Keratinocyte (primary cell): Measurements from ENCODE around the gene ZNF804B. TPM values are rescaled to one million over a fixed set of nuclear protein-coding genes. Genes with fewer than 3 reads are reported as not detected.

Experiments used
- DNase-seq: peaks from one replicate; pipeline ENCODE4 v3.0.0-alpha.2; 2011; ENCODE audit warnings: low read depth, missing footprints, low spot score
- FAIRE-seq: peaks from 2 replicates; lab custom pipeline; 2011; peaks lifted over from hg19 to GRCh38; lab: Jason Lieb, UNC
- H2AFZ ChIP-seq: 2 replicates; pipeline ENCODE4 v1.6.0; 2012; ENCODE audit warnings: low read length, control low read depth, inconsistent platforms; ENCODE audit not compliant: control insufficient read depth
- H3K27ac ChIP-seq: 2 replicates; pipeline ENCODE4 v1.5.1; 2011; ENCODE audit warnings: low read length; ENCODE audit not compliant: control insufficient read depth, insufficient read depth
- H3K27me3 ChIP-seq: 3 replicates; pipeline ENCODE4 v1.6.0; 2011; ENCODE audit warnings: low read length; ENCODE audit not compliant: control insufficient read depth, insufficient read depth; ENCODE audit errors: extremely low read depth
- H3K36me3 ChIP-seq, 2 experiments: 2 replicates in 1 of 2; 3 replicates in 1 of 2; pipeline ENCODE4 v1.5.1; 2011; ENCODE audit warnings: low read length in 2 of 2, mild to moderate bottlenecking in 1 of 2; ENCODE audit not compliant: control insufficient read depth in 2 of 2, insufficient read depth in 2 of 2; ENCODE audit errors: extremely low read depth in 1 of 2
- H3K4me1 ChIP-seq: 3 replicates; pipeline ENCODE4 v1.5.1; 2011; ENCODE audit warnings: low read length; ENCODE audit not compliant: control insufficient read depth, insufficient read depth; ENCODE audit errors: extremely low read depth
- H3K4me2 ChIP-seq: 3 replicates; pipeline ENCODE4 v1.6.0; 2011; ENCODE audit warnings: low read depth, low read length; ENCODE audit not compliant: control insufficient read depth, insufficient read depth; ENCODE audit errors: extremely low read depth
- H3K4me3 ChIP-seq, 3 experiments: fragments of 200-600 bp in 1 of 3; sonication (generic) in 1 of 3; 2 replicates in 2 of 3; 3 replicates in 1 of 3; pipeline ENCODE4 v1.5.1; 2011 to 2016; ENCODE audit warnings: low read length in 3 of 3, mild to moderate bottlenecking in 3 of 3, control low read depth in 2 of 3, inconsistent platforms in 1 of 3, low read depth in 1 of 3, mixed read lengths in 1 of 3, mixed run types in 1 of 3, moderate library complexity in 1 of 3; ENCODE audit not compliant: control insufficient read depth in 2 of 3, insufficient read depth in 2 of 3; ENCODE audit errors: extremely low read depth in 1 of 3
- H3K79me2 ChIP-seq: 2 replicates; pipeline ENCODE4 v1.6.0; 2012; ENCODE audit warnings: low read length; ENCODE audit not compliant: control insufficient read depth, insufficient read depth
- H3K9ac ChIP-seq: 3 replicates; pipeline ENCODE4 v1.6.0; 2011; ENCODE audit warnings: low read length; ENCODE audit not compliant: control insufficient read depth, insufficient read depth; ENCODE audit errors: extremely low read depth
- H3K9me1 ChIP-seq: 3 replicates; pipeline ENCODE4 v1.6.0; 2011; ENCODE audit warnings: low read length; ENCODE audit not compliant: control insufficient read depth, insufficient read depth; ENCODE audit errors: extremely low read depth
- H3K9me3 ChIP-seq: 2 replicates; pipeline ENCODE4 v1.5.1; 2012; ENCODE audit warnings: low read depth, low read length; ENCODE audit not compliant: control insufficient read depth
- H4K20me1 ChIP-seq: 3 replicates; pipeline ENCODE4 v1.6.0; 2011; ENCODE audit warnings: low read length; ENCODE audit not compliant: control insufficient read depth, insufficient read depth; ENCODE audit errors: extremely low read depth
- CTCF ChIP-seq, 3 experiments: IDR thresholded peaks in 1 of 3; conservative IDR thresholded peaks in 1 of 3; optimal IDR thresholded peaks in 1 of 3; 2 replicates in 2 of 3; 3 replicates in 1 of 3; pipeline versions ENCODE3 to v1.5.1; 2011; ENCODE audit warnings: low read length in 3 of 3, mild to moderate bottlenecking in 3 of 3, moderate library complexity in 2 of 3, control low read depth in 1 of 3, inconsistent platforms in 1 of 3; ENCODE audit not compliant: insufficient read depth in 2 of 3; ENCODE audit errors: extremely low read depth in 1 of 3
- EZH2 ChIP-seq: IDR thresholded peaks from one replicate; pipeline ENCODE4 v1.6.1; 2012; ENCODE audit warnings: inconsistent platforms, mild to moderate bottlenecking, low read length, moderate library complexity
- dilution Hi-C: fragments of 300-500 bp; cut with MboI; formaldehyde crosslinking; loops from one replicate; pipeline ENCODE4 v1.7.0; 2020; ENCODE audit warnings: low sequenced_read_pairs; ENCODE audit not compliant: extremely low pct_ligation_motif_present
- polyA plus RNA-seq, 5 experiments: library from polyadenylated mRNA; depleted of rRNA in 3 of 5; stranded (reverse) in 3 of 5; stranded (forward) in 1 of 5; unstranded in 1 of 5; fragments of >200 nt; gene quantifications; 1 replicate in 1 of 5; 2 replicates in 3 of 5; 3 replicates in 1 of 5; pipeline versions ENCODE4 v1.2.1 to v1.2.3, GENCODE V29; 2011 to 2012; ENCODE audit warnings: missing spikeins in 2 of 5, low read depth in 1 of 5, low replicate concordance in 1 of 5

The ZNF804B gene
- polyA plus RNA-seq, 1 donor (not counting 4 experiments of a cell fraction or from before 2014, with no cell fraction given) = not detected

- no peaks in the 10 kb centered on the region for H4K20me1 ChIP-seq
- no peaks in the 10 kb centered on the region for H3K9me1 ChIP-seq
- FAIRE-seq (no peak), DNase-seq (no peak)
- H3K79me2 ChIP-seq = no peaks in the 10 kb centered on the region
- no peaks in the 10 kb centered on the region for H3K4me1 ChIP-seq
- dilution Hi-C loops = no loop called here
- no peak within 1 kb of the TSS for H3K9ac ChIP-seq
- no peak within 1 kb of the TSS for H3K4me3 ChIP-seq
- no peak within 1 kb of the TSS for H3K27ac ChIP-seq
- no peaks in the 10 kb centered on the region for H3K36me3 ChIP-seq
- H3K4me2 ChIP-seq = no peak within 1 kb of the TSS
- H2AFZ ChIP-seq = no peak within 1 kb of the TSS
- H3K9me3 ChIP-seq = no peaks in the 10 kb centered on the region
- TF ChIP-seq CTCF (optimal IDR thresholded peaks at IDR 0.05 in 1 of 3, IDR thresholded peaks at IDR 0.05 in 1 of 3, conservative IDR thresholded peaks at IDR 0.05 in 1 of 3; ENCODE audit: extremely low read depth in 1 of 3, insufficient read depth in 2 of 3, low read length in 3 of 3) = no peak
- TF ChIP-seq EZH2 = no peak
- H3K27me3 ChIP-seq = no peaks in the 10 kb centered on the region
These were observed 36.1 kb downstream of the ZNF804B start, which contains the start of gene TEX47 for GRCh38 chr7:88795553-88795952. TEX47 (minus strand) TSS chr7:88795737; CDS start chr7:88794942, 795 bp downstream.

GRCh38 chr7:88801046-88801445 is 41.5 kb downstream of the ZNF804B start:
- FAIRE-seq (no peak), DNase-seq (no peak)
- no peak for TF ChIP-seq CTCF (optimal IDR thresholded peaks at IDR 0.05 in 1 of 3, IDR thresholded peaks at IDR 0.05 in 1 of 3, conservative IDR thresholded peaks at IDR 0.05 in 1 of 3; ENCODE audit: extremely low read depth in 1 of 3, insufficient read depth in 2 of 3, low read length in 3 of 3)
- no peak for TF ChIP-seq EZH2
- Histone ChIP-seq H3K27me3 (no peaks in the 10 kb centered on the region), H2AFZ (no peak overlapping the region), H3K4me2 (no peak overlapping the region), H3K36me3 (no peaks in the 10 kb centered on the region), H3K27ac (no peak overlapping the region), H3K4me1 (no peaks in the 10 kb centered on the region), H3K9me3 (no peaks in the 10 kb centered on the region), H3K9me1 (no peaks in the 10 kb centered on the region), H3K79me2 (no peaks in the 10 kb centered on the region), H3K9ac (no peak overlapping the region), H3K4me3 (no peak overlapping the region), H4K20me1 (no peaks in the 10 kb centered on the region)
- dilution Hi-C loops = no loop called here
